PC-3 (cell line): ENCODE results near the gene BRI3. TPM values are rescaled to one million over a fixed set of nuclear protein-coding genes. Genes with fewer than 3 reads are reported as not detected.
A peak's percentile ranks its signal among the peaks of the same experiment; 100 is the strongest.

Experiments used
- ATAC-seq: fragments of 200-7000 bp; cut with Tn5 transposase; 2 replicates; pipeline ENCODE4 v1.9.1; 2020; ENCODE audit warnings: mild to moderate bottlenecking, moderate library complexity
- BruUV-seq: library from RNA; stranded (reverse); fragments of 400-500 nt; replicated peaks from 2 replicates; lab custom pipeline; 2021; lab: Mats Ljungman, UMichigan
- CTCF ChIA-PET: fragments of 300-600 bp; sonication (Branson Sonifier 250); formaldehyde crosslinking; loops from one replicate; lab custom pipeline; 2022; ENCODE audit warnings: antibody characterized with exemption; lab: Charles Lee
- POLR2A ChIA-PET: fragments of 300-600 bp; sonication (Branson Sonifier 250); formaldehyde crosslinking; loops from one replicate; lab custom pipeline; 2022; ENCODE audit warnings: antibody characterized with exemption; ENCODE audit not compliant: unreplicated experiment; lab: Charles Lee
- DNase-seq: peaks from one replicate; pipeline ENCODE4 v3.0.0-alpha.2; 2015
- H2AFZ ChIP-seq: fragments of 300-600 bp; sonication (generic); 2 replicates; pipeline ENCODE4 v1.6.0; 2016; ENCODE audit warnings: antibody characterized with exemption, low read length
- H3F3A ChIP-seq: fragments of 300-600 bp; sonication (generic); one replicate; pipeline ENCODE4 v1.6.0; 2017; ENCODE audit warnings: antibody characterized with exemption, low read length, control low read depth, mild to moderate bottlenecking; ENCODE audit not compliant: unreplicated experiment
- H3K27ac ChIP-seq: fragments of 300-600 bp; sonication (generic); 2 replicates; pipeline ENCODE4 v1.5.1; 2016; ENCODE audit warnings: mild to moderate bottlenecking, low read length
- H3K27me3 ChIP-seq: fragments of 300-600 bp; sonication (generic); 2 replicates; pipeline ENCODE4 v1.6.1; 2016; ENCODE audit warnings: low read length, mixed read lengths
- H3K36me3 ChIP-seq: fragments of 300-600 bp; sonication (generic); 2 replicates; pipeline ENCODE4 v1.6.1; 2016; ENCODE audit warnings: low read depth, mixed run types, low read length, mixed read lengths
- H3K4me1 ChIP-seq: fragments of 300-600 bp; sonication (generic); 2 replicates; pipeline ENCODE4 v1.5.1; 2016; ENCODE audit warnings: low read length; ENCODE audit not compliant: insufficient read depth
- H3K4me2 ChIP-seq: fragments of 300-600 bp; sonication (generic); 2 replicates; pipeline ENCODE4 v1.6.0; 2016; ENCODE audit warnings: low read length
- H3K4me3 ChIP-seq: fragments of 300-600 bp; sonication (generic); 2 replicates; pipeline ENCODE4 v1.5.1; 2016; ENCODE audit warnings: mild to moderate bottlenecking, low read length, mixed read lengths
- H3K79me2 ChIP-seq: fragments of 300-600 bp; sonication (generic); 2 replicates; pipeline ENCODE4 v1.6.1; 2017; ENCODE audit warnings: low read length, mixed read lengths
- H3K9ac ChIP-seq: fragments of 300-600 bp; sonication (generic); 2 replicates; pipeline ENCODE4 v1.6.0; 2016; ENCODE audit warnings: mild to moderate bottlenecking, low read length
- H3K9me2 ChIP-seq: fragments of 300-600 bp; sonication (generic); replicated peaks from 2 replicates; pipeline ENCODE4 v1.6.1; 2016; ENCODE audit warnings: mixed run types, low read length, mixed read lengths
- H3K9me3 ChIP-seq: fragments of 300-600 bp; sonication (generic); 2 replicates; pipeline ENCODE4 v1.6.1; 2016; ENCODE audit warnings: low read length, mixed read lengths
- H4K20me1 ChIP-seq: fragments of 300-600 bp; sonication (generic); 2 replicates; pipeline ENCODE4 v1.6.1; 2016; ENCODE audit warnings: low read length, mixed read lengths
- EZH2 ChIP-seq: fragments of 300-600 bp; sonication (generic); IDR thresholded peaks from one replicate; pipeline ENCODE4 v1.6.1; 2017; ENCODE audit warnings: antibody characterized with exemption, mild to moderate bottlenecking, low read length; ENCODE audit not compliant: unreplicated experiment
- EZH2phosphoT487 ChIP-seq: fragments of 300-600 bp; sonication (generic); IDR thresholded peaks from 2 replicates; pipeline ENCODE4 v1.6.1; 2018; ENCODE audit warnings: mild to moderate bottlenecking, antibody characterized with exemption, low read length, borderline replicate concordance
- intact Hi-C: fragments of 100-400 bp; cut with micrococcal nuclease; formaldehyde crosslinking; loops from 2 replicates; pipeline ENCODE4 v1.9.0; 2023
- total RNA-seq: library from RNA; depleted of rRNA; stranded (reverse); fragments of >200 nt; gene quantifications from 2 replicates; pipeline ENCODE4 v1.2.3, GENCODE V29; 2014
- TF ChIP-seq, protein P1 (sequence below): fragments of 300-600 bp; sonication (generic); conservative IDR thresholded peaks from 2 replicates; pipeline ENCODE4 v1.5.1; 2017; ENCODE audit warnings: antibody characterized with exemption, low read depth, mild to moderate bottlenecking, low read length

The BRI3 gene
- total RNA-seq, 1 experiment from 2014 or later = 55.0 TPM

DNA sequence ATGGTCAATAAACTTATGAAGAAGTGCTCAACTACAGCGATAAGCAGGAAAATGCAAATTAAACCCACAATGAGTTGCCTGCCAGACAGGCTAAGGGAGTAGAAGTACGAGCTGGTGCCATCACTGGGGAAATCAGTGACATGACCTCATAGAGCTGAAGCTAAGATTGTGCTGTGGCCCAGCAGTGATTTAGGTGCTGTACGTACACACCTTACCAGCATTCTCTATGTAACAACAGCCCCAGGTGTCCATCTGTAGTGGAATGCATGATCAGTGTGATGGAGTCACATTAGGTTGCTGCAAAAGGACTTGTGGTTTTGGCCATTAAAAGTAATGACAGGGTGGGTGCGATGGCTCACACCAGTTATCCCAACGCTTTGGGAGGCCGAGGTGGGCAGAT, 23.8 kb upstream of the BRI3 start:
- Histone ChIP-seq H3K79me2 (peaks cover 16% of the 10 kb centered on the region), H2AFZ (no peak overlapping the region), H3K9me2 (no peaks in the 10 kb centered on the region), H3K4me2 (no peak overlapping the region), H3K4me1 (0 out of 2 replicates have a peak, but pooled peaks cover 5% of the 10 kb centered on the region), H3K27ac (no peak overlapping the region), H4K20me1 (no peaks in the 10 kb centered on the region), H3K27me3 (no peaks in the 10 kb centered on the region), H3K4me3 (no peak overlapping the region), H3K36me3 (no peaks in the 10 kb centered on the region), H3F3A (no peaks in the 10 kb centered on the region), H3K9me3 (no peaks in the 10 kb centered on the region), H3K9ac (no peak overlapping the region)
- ChIA-PET CTCF (no interaction called here), POLR2A (no interaction called here)
- BruUV-seq = no TSS peak
- intact Hi-C loops = no loop called here
- TF ChIP-seq EZH2 (no peak), EZH2phosphoT487 (no peak)
- TF ChIP-seq, protein P1, sequence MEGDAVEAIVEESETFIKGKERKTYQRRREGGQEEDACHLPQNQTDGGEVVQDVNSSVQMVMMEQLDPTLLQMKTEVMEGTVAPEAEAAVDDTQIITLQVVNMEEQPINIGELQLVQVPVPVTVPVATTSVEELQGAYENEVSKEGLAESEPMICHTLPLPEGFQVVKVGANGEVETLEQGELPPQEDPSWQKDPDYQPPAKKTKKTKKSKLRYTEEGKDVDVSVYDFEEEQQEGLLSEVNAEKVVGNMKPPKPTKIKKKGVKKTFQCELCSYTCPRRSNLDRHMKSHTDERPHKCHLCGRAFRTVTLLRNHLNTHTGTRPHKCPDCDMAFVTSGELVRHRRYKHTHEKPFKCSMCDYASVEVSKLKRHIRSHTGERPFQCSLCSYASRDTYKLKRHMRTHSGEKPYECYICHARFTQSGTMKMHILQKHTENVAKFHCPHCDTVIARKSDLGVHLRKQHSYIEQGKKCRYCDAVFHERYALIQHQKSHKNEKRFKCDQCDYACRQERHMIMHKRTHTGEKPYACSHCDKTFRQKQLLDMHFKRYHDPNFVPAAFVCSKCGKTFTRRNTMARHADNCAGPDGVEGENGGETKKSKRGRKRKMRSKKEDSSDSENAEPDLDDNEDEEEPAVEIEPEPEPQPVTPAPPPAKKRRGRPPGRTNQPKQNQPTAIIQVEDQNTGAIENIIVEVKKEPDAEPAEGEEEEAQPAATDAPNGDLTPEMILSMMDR = no peak
- no peak for DNase-seq
- no peak for ATAC-seq

DNA sequence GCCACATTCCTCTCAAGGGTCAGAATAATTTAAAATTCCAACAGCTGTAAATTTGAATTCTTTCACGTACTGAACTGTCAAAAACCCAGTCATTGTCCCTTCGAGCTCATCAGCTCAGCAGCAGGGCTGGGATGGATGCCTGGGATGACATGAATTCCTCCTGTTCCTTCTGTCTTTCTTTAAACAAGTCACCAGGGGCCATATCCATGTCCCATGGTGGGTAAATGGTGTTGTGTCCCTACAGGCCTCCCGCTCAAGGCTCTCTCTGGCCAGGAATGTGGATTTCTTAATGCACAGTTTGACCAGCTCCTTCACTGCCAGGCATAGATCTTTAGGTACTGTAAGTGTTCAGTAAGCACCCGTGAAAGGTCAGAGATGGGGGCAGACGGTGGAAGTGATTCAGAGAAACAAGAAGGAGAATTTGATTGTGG, 15.6 kb upstream of the BRI3 start:
- Histone ChIP-seq H3K9ac (no peak overlapping the region), H3K4me3 (no peak overlapping the region), H3K27ac (no peak overlapping the region), H3K9me3 (no peaks in the 10 kb centered on the region), H4K20me1 (no peaks in the 10 kb centered on the region), H3K4me2 (no peak overlapping the region), H3K4me1 (no peaks in the 10 kb centered on the region), H3K36me3 (no peaks in the 10 kb centered on the region), H2AFZ (no peak overlapping the region), H3K27me3 (no peaks in the 10 kb centered on the region), H3F3A (no peaks in the 10 kb centered on the region), H3K79me2 (no peaks in the 10 kb centered on the region), H3K9me2 (no peaks in the 10 kb centered on the region)
- BruUV-seq = no TSS peak
- ATAC-seq (no peak; the same call in 1 of the 2 replicates), DNase-seq (no peak)
- ChIA-PET CTCF (interaction anchor here (0.7 kb wide), 1 partner anchor 151 kb away, joined by 4 read pairs; no protein-coding TSS in a partner anchor), POLR2A (no interaction called here)
- no peak for TF ChIP-seq EZH2phosphoT487
- TF ChIP-seq EZH2 = no peak
- intact Hi-C loops = no loop called here

- Histone ChIP-seq H3K36me3 (no peaks in the 10 kb centered on the region), H3K9me3 (no peaks in the 10 kb centered on the region), H4K20me1 (no peaks in the 10 kb centered on the region), H2AFZ (no peak overlapping the region), H3K27me3 (no peaks in the 10 kb centered on the region), H3K27ac (no peak overlapping the region), H3K79me2 (no peaks in the 10 kb centered on the region), H3K9ac (no peak overlapping the region), H3F3A (no peaks in the 10 kb centered on the region), H3K4me1 (no peaks in the 10 kb centered on the region), H3K4me3 (no peak overlapping the region), H3K4me2 (no peak overlapping the region), H3K9me2 (no peaks in the 10 kb centered on the region)
- TF ChIP-seq, protein P1 = peak; percentile 44
- no peak for TF ChIP-seq EZH2
- ChIA-PET POLR2A (no interaction called here), CTCF (no interaction called here)
- DNase-seq (no peak), ATAC-seq (peak; percentile 66)
- no TSS peak for BruUV-seq
- intact Hi-C loops = no loop called here
These were observed 14.6 kb upstream of the BRI3 start for GRCh38 chr7:98266840-98267239.
